LNCAP (cell line): ENCODE measurements around the gene UTRN.

ENCODE experiments used
- CTCF ChIP-seq: fragments of 450-650 bp; IDR thresholded peaks from 2 replicates; pipeline ENCODE4 v1.5.1; 2017; ENCODE audit warnings: mild to moderate bottlenecking

The UTRN gene

GRCh38 chr6:144268794-144269349, 16.3 kb upstream of the UTRN start:
- TF ChIP-seq CTCF, result no peak

- TF ChIP-seq CTCF, result no peak
Measured at GRCh38 chr6:144277174-144277573, 8.0 kb upstream of the UTRN start.

GRCh38 chr6:144277605-144278227, 7.4 kb upstream of the UTRN start:
- no peak for TF ChIP-seq CTCF

GRCh38 chr6:144278659-144279314, 6.3 kb upstream of the UTRN start:
- no peak for TF ChIP-seq CTCF

- TF ChIP-seq CTCF, result no peak
Measured at GRCh38 chr6:144279484-144280150, 5.5 kb upstream of the UTRN start.

- TF ChIP-seq CTCF, result no peak
Measured at GRCh38 chr6:144283646-144284477, 1.3 kb upstream of the UTRN start.

GRCh38 chr6:144284478-144284782, 705 bp upstream of the UTRN start:
- TF ChIP-seq CTCF, result no peak
